Natural killer cell treated with Interleukin-12 subunit alpha and Interleukin-12 subunit beta and Interleukin-15 and Interleukin-18, amount 100 ng/mL, for 72 hours (primary cell): ENCODE measurements around the gene IL17C. TPM values are rescaled to one million over a fixed set of nuclear protein-coding genes. Genes with fewer than 3 reads are reported as not detected.

Experiments used
- ATAC-seq, 2 donors: fragments of 150-1000 bp; cut with Tn5 transposase in 1 of 2; sonication (Bioruptor Pico), chemical (Tn5 transposase) in 1 of 2; 2 replicates each; pipeline ENCODE4 v1.10.0; 2021
- DNase-seq: peaks from one replicate; pipeline ENCODE4 v3.0.0; 2022; ENCODE audit warnings: low spot score
- H3K27ac Mint-ChIP-seq, 2 donors: 1 replicate in 1 of 2; 2 replicates in 1 of 2; pipeline ENCODE4 v1.8.0; 2022; ENCODE audit warnings: mixed read lengths in 2 of 2, mild to moderate bottlenecking in 1 of 2, moderate library complexity in 1 of 2
- H3K27me3 Mint-ChIP-seq, 2 donors: 1 replicate in 1 of 2; 2 replicates in 1 of 2; pipeline ENCODE4 v1.8.0; 2022; ENCODE audit warnings: mixed read lengths in 2 of 2
- H3K36me3 Mint-ChIP-seq: one replicate; pipeline ENCODE4 v1.8.0; 2022; ENCODE audit warnings: mixed read lengths
- H3K4me1 Mint-ChIP-seq, 2 donors: 1 replicate in 1 of 2; 2 replicates in 1 of 2; pipeline ENCODE4 v1.8.0; 2022; ENCODE audit warnings: low read depth in 2 of 2, mixed read lengths in 2 of 2, mild to moderate bottlenecking in 1 of 2
- H3K4me3 Mint-ChIP-seq: one replicate; pipeline ENCODE4 v1.8.0; 2022; ENCODE audit warnings: mixed read lengths
- H3K9me3 Mint-ChIP-seq: 2 replicates; pipeline ENCODE4 v1.8.0; 2022; ENCODE audit warnings: mixed read lengths
- total RNA-seq, 2 donors: library from RNA; stranded (reverse); gene quantifications; one replicate each; pipeline ENCODE4 v1.2.3, GENCODE V29; 2022

Gene IL17C
- total RNA-seq, 2 donors from 2014 or later, result 0.64 to 1.0 TPM

GRCh38 chr16:88688013-88688778 lies 49.8 kb downstream of the IL17C start:
- Mint-ChIP-seq H3K27ac (no peak overlapping the region), H3K27me3 (no peaks in the 10 kb centered on the region), H3K4me3 (no peak overlapping the region), H3K4me1 (peaks cover 8 to 23% of the 10 kb centered on the region in 2 donors), H3K9me3 (no peaks in the 10 kb centered on the region), H3K36me3 (no peaks in the 10 kb centered on the region)
- ATAC-seq (no peak), DNase-seq (no peak)

Other genes with a start within 250 kb of the IL17C start
- gene ZFPM1, start 185.3 kb upstream of the IL17C start, total RNA-seq, result 10 to 100 TPM; 23.5 to 24.5 TPM
- 100 to 1,000 TPM in 1 of 2 donors, 10 to 100 TPM in 1; 85.0 to 148 TPM for gene ZC3H18, start 68.2 kb upstream of the IL17C start, total RNA-seq
- gene CYBA, start 12.5 kb downstream of the IL17C start, total RNA-seq, result 100 to 1,000 TPM; 268 to 386 TPM
- gene MVD, start 24.5 kb downstream of the IL17C start, total RNA-seq, result 100 to 1,000 TPM in 1 of 2 donors, 10 to 100 TPM in 1; 77.2 to 124 TPM
- gene SNAI3, start 47.9 kb downstream of the IL17C start, total RNA-seq, result 1 to 10 TPM in 1 of 2 donors, under 1 TPM in 1; 0.42 to 1.2 TPM
- 10 to 100 TPM; 29.1 to 49.4 TPM for gene RNF166, start 67.8 kb downstream of the IL17C start, total RNA-seq
- gene CTU2, start 67.9 kb downstream of the IL17C start, total RNA-seq, result 10 to 100 TPM; 39.0 to 80.4 TPM
- 100 to 1,000 TPM in 1 of 2 donors, 10 to 100 TPM in 1; 84.8 to 298 TPM for gene PIEZO1, start 146.6 kb downstream of the IL17C start, total RNA-seq
- 100 to 1,000 TPM in 1 of 2 donors, 10 to 100 TPM in 1; 50.0 to 129 TPM for gene CDT1, start 165.2 kb downstream of the IL17C start, total RNA-seq
- 100 to 1,000 TPM; 142 to 192 TPM for gene APRT, start 173.4 kb downstream of the IL17C start, total RNA-seq
- gene GALNS, start 218.4 kb downstream of the IL17C start, total RNA-seq, result 10 to 100 TPM; 27.3 to 46.3 TPM
- 10 to 100 TPM; 37.8 to 48.3 TPM for gene TRAPPC2L, start 218.6 kb downstream of the IL17C start, total RNA-seq
- not detected for gene PABPN1L, start 228.1 kb downstream of the IL17C start, total RNA-seq